Activated CD4-positive, alpha-beta T cell treated with anti-CD3 and anti-CD28 coated beads for 1 hour (primary cell): ENCODE results near the gene ESR1.
"Not testable (repeated sequence)": the region's sequence is repeated elsewhere in the genome, so short reads cannot be mapped to it uniquely, and the experiment has no call there.

ENCODE experiments used
- DNase-seq: peaks from one replicate; pipeline ENCODE4 v3.0.0-alpha.2; 2020

ESR1 gene

DNA sequence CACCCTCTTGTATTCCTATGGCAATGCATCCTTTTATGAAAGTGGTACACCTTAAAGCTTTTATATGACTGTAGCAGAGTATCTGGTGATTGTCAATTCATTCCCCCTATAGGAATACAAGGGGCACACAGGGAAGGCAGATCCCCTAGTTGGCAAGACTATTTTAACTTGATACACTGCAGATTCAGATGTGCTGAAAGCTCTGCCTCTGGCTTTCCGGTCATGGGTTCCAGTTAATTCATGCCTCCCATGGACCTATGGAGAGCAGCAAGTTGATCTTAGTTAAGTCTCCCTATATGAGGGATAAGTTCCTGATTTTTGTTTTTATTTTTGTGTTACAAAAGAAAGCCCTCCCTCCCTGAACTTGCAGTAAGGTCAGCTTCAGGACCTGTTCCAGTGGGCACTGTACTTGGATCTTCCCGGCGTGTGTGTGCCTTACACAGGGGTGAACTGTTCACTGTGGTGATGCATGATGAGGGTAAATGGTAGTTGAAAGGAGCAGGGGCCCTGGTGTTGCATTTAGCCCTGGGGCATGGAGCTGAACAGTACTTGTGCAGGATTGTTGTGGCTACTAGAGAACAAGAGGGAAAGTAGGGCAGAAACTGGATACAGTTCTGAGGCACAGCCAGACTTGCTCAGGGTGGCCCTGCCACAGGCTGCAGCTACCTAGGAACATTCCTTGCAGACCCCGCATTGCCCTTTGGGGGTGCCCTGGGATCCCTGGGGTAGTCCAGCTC, 292.1 kb downstream of the ESR1 start:
- no peak for DNase-seq

DNA sequence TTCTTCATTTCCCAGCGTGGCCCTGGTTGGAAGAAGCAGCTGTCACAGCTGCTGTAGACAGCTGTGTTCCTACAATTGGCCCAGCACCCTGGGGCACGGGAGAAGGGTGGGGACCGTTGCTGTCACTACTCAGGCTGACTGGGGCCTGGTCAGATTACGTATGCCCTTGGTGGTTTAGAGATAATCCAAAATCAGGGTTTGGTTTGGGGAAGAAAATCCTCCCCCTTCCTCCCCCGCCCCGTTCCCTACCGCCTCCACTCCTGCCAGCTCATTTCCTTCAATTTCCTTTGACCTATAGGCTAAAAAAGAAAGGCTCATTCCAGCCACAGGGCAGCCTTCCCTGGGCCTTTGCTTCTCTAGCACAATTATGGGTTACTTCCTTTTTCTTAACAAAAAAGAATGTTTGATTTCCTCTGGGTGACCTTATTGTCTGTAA, 292.7 kb downstream of the ESR1 start:
- DNase-seq, result no peak

DNA sequence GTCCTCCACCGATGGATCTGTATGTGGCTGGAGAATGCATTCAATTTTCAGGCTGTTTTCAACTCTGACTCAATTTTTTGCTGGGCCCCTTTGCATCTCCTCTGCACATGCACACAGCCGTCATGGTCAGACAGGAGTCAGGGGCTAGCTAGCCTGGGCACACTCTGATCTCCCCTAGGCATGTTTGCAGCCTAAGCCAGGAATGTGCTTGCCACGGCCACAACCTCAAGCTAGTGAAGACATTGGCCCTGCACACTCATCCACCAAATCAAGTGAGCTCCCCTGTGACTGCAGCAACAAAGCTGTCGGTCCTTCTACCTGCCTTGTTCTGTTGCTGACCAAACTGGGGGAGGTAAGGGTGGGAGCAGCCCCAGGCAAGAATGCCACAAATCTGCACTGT, 300.5 kb downstream of the ESR1 start:
- no peak for DNase-seq

DNA sequence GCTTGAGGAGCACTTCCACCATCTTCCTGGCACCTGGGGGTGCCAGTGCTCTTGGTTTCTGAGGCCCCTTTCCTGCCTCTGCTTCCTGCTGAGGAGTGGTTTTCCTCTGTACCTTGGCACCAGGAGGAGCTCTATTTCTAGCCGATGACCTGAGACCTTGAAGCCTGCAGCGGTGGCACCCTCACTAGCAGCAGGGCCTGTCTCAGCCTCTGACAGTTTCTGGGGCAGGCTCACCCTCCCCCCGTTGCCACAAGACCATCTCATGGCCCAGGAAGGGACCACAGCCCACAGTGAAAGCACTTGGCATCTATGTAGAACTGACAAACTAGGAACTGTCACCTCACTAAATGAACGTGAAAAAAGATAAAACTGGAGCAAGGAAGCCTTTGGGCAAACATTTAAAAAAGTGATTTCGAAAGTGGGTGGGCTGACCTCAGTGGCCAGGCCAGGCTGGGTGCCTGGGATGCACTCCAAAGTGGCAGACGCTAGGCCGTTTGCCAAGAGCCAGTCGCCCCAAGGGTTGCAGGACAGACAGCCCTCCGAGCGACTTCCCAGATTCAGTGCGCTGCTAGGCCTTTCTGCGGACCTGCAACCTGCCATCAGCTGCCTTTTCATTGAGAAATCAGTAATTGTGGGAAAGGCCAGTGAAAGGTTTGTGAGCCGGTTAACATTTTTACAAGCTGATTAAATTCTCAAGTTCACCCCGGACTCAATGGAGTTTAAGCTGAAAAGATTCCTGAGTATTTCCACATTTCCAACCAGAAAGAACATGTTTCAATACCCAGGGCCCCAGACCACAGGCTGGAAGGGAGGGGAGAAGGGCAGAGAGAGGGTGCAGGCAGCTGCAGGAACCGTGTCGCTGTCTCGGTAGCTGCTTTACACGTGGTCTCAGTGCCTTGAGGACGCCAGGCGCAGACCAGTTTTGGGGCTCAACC, 303.7 kb downstream of the ESR1 start:
- no peak for DNase-seq

DNA sequence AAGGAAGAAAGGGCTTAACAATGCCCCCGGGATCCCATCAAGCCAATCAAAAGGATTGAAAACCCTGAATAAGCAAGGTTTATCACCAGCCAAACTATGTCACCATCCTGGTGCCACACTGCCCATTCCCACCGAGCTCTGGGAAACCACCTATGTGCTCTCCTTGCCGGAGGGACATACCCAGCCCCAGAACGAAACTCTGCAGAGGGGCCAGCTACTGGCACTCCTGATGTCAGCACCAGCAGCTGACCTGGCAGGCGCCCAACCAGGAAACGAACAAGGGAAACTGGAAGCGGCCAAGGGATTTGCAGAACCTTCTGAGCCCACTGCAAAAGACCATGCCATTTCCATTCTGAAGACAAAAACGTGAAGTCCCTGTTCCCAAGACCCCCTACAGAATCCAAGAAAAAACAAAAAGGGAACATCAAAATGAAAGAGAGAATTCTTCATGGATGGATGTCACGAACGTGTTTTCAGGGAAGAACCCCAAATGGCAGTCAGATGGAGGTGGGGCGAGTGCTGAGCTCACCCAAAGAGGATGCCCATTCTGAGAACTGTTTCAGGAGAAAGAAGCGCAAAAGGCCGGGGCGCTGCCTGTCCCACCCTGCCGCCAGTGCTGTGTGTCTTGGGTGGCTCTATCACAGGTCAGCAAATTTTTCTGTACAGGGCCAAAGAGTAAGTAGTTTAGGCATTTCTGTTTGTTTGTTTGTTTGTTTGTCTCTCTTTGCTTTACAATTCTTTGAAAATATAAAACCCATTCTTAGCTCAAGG, 305.2 kb downstream of the ESR1 start:
- no peak for DNase-seq

DNA sequence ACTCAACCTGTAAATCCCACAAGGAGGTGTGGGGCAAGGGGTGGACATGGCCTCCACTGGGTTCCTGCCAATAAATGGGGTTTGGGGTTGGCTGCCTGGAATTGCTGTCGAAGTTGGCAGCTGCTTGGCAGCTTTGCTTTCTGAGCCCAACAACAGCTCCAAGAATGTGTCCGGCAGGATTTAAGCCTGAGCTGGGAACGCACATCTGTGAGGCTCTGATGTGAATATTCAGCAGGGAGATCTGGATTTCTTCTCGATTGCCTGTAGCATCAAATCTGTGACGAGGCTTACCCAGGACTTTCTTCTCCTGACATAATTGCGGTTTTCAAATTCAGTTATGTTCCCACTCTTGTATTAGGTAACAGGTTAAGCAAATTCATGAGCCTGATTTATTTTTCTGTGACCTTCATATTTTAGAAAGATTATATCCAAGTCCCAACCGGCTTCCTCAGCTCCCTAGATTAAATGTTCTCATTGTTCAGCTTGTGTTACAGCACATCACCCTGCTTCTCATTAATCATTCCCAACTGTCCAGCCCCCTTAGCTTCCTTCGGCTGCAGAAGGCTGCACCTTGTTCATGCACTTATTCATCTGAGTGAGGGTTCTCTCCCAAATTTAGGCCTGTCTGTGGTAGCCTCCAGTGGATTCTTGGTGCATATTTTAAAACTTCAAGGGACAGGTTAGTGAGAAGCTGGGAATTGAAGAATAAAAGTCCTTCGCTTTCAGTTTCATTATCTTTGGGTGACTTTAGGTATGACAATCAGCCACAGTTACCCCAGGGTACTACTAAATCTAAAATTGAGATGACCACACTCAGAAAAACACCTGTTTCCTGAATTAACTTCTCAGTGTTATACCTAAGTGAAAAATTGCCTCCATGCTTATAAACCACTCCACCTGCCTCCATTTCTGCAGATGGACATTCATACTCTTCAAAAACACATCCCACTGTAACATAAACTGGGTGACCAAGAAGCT, 310.0 kb downstream of the ESR1 start:
- DNase-seq, result no peak

DNA sequence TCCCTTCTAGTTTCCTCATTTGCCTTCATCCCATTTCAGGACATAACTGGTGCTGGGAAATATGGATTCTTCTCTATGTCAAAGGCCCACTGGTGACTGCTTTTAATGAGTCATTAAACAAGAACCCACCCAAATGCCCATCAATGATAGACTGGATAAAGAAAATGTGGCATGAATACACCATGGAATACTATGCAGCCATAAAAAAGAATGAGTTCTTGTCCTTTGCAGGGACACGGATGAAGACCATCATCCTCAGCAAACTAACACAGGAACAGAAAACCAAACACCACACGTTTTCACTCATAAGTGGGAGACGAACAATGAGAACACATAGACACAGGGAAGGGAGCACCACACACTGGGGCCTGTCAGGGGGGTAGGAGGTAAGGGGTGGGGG, 310.7 kb downstream of the ESR1 start:
- no peak for DNase-seq

DNA sequence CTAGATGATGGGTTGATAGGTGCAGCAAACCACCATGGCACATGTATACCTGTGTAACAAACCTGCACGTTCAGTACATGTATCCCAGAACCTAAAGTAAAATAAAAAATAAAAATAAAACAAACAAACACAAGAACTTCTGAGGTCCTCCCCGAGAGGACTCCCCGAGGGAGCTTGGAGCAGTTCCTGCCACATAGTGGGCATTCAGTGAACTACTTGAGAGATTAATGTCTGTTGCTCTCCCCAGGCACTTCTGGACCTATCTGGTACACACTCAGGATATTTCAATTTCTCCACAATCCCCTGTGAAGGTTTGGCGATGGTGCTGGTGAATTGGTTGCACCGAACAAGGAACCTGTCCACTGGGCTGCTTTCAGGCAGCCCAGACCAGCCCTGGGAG, 311.2 kb downstream of the ESR1 start:
- no peak for DNase-seq

DNA sequence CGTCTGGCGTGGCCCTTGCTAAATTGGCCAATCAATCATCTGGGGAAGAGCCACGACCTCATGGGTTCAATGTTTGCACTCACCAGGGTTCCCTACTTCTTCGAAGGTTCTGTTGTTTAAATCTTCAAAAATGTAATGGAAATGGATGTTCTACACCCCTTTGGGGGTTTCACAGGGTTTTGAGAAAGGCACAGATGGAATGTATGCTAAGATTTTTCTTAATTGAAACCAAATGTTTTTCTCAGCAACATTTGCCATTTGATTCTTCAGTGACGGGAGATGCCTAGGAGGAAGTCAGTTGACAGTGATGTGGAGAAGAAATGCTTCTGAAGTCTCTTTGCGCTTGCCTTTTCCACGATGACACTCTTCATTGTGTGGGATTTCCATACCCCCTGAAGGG, 312.3 kb downstream of the ESR1 start:
- no peak for DNase-seq

DNA sequence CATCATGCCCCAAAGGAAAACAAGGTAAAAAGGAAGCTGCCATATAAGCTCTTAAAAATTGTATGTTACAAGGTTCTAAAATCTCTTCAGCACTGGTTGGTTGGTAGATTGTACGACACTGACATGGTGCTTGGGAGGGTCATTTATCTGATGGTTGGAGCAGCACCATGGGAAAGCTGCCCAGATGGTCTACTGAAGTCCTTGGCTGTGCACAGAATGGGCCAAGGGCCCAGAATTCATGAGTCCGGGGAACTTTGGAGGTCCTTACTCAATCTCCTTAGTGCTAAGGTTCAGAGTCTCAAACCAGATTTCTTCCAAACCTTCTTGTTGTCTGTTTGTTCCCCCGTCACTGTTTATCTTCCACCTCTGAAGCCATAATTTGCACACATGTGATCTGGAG, 314.4 kb downstream of the ESR1 start:
- no peak for DNase-seq

DNA sequence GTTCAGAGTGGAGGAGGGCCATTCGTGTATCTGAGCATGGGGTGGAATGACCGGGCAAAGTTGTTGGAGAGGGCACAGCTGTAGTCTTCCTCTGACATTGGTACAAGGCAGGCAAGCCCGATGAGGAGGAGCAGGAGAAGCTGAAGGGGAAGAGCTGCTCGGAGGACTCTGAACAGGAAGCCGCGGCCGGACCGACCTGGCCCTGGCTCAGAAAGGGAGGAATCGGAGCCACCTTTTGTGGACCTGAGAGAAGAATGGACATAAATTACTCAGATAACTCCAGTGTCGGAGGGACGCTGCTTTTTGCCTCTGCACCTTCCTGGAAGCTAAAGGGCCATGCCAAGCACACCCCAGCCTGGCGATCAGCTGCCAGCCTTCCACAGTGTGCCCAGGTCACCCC, 315.0 kb downstream of the ESR1 start:
- no peak for DNase-seq

DNA sequence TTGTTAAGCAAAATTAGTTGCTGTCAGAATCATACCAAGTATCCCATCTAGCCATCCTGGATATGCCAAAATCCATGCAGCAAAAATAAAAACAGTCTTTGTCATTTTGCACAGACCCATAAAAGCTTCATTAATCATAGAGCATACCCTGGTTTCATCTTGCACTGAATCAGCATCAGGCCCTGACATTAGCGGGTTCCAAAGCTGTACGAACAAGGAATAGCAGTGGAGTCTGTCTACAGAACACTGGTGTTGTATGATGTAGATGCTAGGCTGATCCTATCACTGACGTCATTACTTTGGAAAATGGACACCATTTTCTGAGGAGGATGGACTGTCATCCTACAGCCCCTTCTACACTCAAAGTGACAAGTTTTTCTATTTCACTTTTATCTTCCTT, 315.6 kb downstream of the ESR1 start:
- no peak for DNase-seq

DNA sequence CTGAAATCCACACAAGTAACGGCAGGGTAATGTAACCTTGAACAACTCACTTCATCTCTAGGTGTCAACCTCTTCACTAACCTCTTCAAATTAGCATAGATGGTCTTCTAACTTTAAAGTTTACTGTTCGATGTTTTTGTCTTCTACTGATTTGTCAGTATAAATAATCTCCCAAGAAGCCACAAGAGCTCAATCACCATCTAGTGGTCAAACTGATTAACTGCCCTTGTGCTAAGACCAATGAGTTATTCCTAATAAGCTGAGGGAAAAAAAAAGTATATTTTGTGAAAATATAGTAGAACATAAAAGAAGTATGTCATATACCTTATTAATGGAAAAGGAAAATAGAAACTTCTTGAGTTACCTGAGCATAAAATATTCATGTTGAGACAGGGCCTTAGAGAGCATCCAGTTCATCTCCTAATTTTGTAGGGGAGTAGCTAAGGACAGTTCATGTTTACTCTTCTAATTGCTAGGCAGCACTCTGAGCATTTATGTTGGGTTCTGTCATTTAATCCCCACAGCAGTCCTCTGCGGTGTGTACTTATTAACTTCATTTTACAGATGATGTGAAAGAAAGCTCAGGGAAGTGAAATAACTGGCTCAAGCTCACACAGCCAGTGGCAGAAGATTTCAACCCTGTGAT, 317.1 kb downstream of the ESR1 start:
- no peak for DNase-seq

DNA sequence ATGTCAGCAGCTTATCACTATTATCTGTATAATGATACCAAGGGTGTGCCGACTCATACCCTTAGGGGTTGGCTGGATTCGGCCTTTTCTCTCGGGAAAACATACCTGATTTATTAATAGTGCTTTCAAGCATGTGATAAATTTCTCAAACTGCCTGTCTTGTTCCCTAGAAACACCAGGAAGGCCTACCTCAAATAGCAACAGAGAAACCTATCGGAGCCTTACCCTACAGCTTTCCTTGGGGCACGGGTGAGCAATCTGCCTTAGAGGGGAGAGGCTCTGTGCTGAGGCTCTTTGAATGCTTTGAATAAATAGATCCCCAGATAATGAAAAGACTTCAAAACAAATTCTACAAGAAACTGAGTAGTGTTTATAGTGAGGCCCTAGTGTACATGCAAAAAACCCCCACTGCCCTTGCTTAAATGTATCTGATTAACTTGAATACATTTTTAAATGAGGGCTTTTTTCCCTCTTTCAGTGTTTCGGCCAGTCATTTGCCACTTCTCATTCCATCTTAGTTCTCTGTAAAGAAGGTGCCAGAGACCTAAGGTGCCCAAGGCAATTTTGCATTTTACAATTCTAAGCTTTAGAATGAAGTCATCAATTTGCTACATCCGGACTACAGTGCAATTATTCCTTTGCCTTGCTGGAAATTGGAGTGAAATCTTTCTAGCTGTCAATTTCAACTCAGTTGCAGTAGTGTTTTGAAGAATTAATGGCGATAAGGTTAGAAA, 320.1 kb downstream of the ESR1 start:
- no peak for DNase-seq

DNA sequence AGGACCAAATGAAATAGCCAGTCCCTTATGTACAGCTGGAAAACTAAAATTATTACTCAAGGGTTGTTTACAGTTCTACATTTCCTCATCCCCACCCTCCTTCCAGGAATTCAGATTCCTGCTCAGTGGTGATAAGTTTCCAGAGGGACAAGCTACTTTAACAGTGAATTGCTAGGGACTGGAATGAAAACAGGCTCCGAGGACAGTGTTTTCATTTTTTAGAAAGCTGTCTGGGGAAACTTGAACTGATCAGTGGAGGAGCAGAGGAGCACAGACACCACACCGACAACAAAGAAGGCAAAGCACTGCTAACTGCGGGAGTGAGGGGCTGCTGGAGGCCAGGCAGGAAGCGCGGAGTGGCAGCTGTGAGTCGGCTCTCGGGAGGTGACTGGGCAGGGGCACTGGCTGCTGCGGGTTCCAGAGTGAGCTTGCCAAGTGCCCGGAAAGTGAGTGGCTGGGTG, 322.2 kb downstream of the ESR1 start:
- no peak for DNase-seq

DNA sequence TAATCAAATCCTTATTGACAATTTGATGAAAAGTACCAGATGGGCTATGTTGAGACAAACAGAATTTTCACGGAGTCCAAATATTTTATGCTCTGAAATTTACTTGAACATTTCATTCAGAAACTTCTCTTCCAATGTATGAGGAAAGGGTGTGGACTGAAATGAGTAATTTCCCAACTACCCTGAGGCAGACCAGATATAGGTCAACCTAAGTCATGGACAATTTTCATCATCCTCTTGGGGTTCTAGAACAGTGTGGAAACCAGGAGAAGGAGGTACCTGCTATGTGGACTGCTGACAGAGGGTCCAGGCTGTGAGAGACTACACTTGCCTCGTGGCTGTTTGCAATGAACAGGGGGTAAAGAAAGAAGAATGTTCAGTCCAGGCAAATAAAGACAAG, 323.0 kb downstream of the ESR1 start:
- DNase-seq, result no peak

DNA sequence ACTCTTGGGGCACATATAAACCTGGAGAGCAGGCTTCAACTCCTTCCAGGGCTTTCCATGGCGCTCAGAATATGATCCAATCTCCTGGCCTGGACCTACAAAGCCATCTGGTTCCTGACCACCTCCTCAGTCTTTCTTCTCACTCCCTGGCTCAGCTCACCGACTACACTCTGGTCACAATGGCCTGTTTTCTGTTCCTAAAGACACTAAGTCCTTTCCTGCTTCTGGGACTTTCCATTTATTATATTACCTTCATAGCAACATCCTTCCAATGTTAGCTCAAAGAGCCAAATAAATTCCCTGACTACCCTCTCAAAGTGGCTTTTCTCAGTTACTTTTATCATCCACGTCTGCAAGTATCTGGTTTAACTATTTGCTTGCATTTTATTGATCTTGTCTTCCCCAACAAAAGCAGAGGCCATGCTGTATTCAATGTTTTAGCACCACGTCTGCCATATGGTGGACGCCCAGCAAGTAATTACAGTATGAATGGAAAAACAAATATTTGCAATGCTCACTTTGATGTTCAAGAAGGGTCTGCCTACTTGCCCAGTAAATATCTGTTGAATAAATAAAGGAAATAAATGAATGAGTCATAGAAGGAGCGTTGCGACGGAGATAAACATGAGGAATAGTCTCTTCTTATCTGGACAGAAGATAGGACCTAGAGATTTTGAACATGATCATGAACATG, 328.4 kb downstream of the ESR1 start:
- DNase-seq, result no peak

DNA sequence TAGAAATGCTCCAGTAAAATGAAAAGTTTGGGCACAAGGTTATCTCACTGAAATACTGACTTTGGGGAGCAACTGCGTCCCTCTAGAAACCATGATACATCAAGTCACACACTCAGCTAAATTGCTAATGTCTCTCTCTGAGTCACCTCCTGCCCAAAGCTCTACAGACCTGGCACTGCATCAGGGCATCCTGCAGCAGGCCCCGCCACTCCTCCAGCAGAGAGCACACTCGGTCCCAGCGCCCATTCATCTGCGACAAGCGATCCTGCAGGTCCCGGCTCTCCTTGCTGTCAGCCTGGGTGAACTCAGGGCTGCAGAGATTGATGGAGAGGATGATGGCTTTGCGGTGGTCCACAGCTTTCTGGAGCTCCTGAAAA, 329.0 kb downstream of the ESR1 start:
- no peak for DNase-seq

DNA sequence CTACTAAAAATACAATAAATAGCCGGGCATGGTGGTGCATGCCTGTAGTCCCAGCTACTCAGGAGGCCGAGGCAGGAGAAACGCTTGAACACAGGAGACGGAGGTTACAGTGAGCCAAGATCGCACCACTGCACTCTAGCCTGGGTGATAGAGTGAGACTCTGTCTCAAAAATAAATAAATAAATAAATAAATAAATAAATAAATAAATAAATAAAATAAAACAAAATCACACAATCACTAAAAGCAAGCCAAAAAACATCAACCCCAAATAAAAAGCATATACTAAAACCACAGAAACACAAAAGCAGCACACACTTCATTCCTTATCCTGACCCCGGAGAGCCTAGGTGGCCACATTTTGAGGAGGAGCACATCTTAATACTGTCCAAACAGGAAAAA, 330.9 kb downstream of the ESR1 start:
- not testable (repeated sequence) for DNase-seq

DNA sequence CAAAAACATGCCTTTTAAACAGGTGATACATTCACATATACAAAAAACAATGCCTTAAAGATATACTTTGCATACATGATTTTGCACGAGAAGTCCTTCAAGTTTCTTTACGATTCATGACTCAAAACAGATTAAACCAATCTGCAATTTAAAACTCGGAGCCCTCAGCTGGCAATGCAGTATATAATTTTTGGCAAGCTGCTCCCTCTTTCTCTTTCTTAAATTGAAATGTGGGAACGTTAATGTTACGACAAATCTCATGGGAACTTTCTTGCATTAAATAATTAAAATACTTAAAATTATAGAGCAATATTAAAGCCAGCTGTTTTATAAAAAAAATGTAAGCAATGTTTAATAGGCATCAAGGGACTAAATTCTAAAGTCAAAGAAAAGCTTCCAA, 334.6 kb downstream of the ESR1 start:
- no peak for DNase-seq
